OCI-LY1 (cell line): Measurements from ENCODE around the gene SERINC1.

Experiments used
- H2AFZ ChIP-seq: fragments of 200-600 bp; sonication (generic), shearing (Covaris generic); 2 replicates; pipeline ENCODE4 v1.6.0; 2014; ENCODE audit warnings: antibody characterized with exemption, mild to moderate bottlenecking, low read length
- H3F3A ChIP-seq: fragments of 200-600 bp; sonication (generic), shearing (Covaris generic); 2 replicates; pipeline ENCODE4 v1.6.0; 2014; ENCODE audit warnings: mild to moderate bottlenecking, antibody characterized with exemption, low read length, moderate library complexity; ENCODE audit not compliant: insufficient read depth
- H3K27ac ChIP-seq: fragments of 200-600 bp; sonication (generic); 2 replicates; pipeline ENCODE4 v1.5.1; 2014; ENCODE audit warnings: low read length, mixed run types, mild to moderate bottlenecking, low read depth; ENCODE audit not compliant: poor library complexity, severe bottlenecking
- H3K27me3 ChIP-seq: fragments of 200-600 bp; sonication (generic); 2 replicates; pipeline ENCODE4 v1.6.0; 2014; ENCODE audit warnings: antibody characterized with exemption, mild to moderate bottlenecking, low read length, moderate library complexity; ENCODE audit not compliant: insufficient read depth
- H3K36me3 ChIP-seq: fragments of 200-600 bp; sonication (generic); 2 replicates; pipeline ENCODE4 v1.6.1; 2014; ENCODE audit warnings: mild to moderate bottlenecking, antibody characterized with exemption, low read length, moderate library complexity, mixed read lengths; ENCODE audit not compliant: insufficient read depth
- H3K4me1 ChIP-seq: fragments of 200-600 bp; sonication (generic); 2 replicates; pipeline ENCODE4 v1.5.1; 2014; ENCODE audit warnings: mild to moderate bottlenecking, low read length, moderate library complexity; ENCODE audit not compliant: insufficient read depth, severe bottlenecking
- H3K4me2 ChIP-seq: fragments of 200-600 bp; sonication (generic), shearing (Covaris generic); 2 replicates; pipeline ENCODE4 v1.6.1; 2014; ENCODE audit warnings: low read length
- H3K4me3 ChIP-seq: fragments of 200-600 bp; sonication (generic); 2 replicates; pipeline ENCODE4 v1.5.1; 2014; ENCODE audit warnings: low read length, low read depth, mild to moderate bottlenecking, mixed read lengths; ENCODE audit not compliant: poor library complexity, severe bottlenecking
- H3K79me2 ChIP-seq: fragments of 200-600 bp; shearing (Covaris generic); 2 replicates; pipeline ENCODE4 v1.6.1; 2016; ENCODE audit warnings: mixed run types, low read length, mixed read lengths; ENCODE audit not compliant: insufficient read depth
- H3K9ac ChIP-seq: fragments of 200-600 bp; sonication (generic), shearing (Covaris generic); 2 replicates; pipeline ENCODE4 v1.6.1; 2014; ENCODE audit warnings: mild to moderate bottlenecking, low read length, mixed read lengths
- H3K9me2 ChIP-seq: fragments of 200-600 bp; sonication (generic), shearing (Covaris generic); 2 replicates; pipeline ENCODE4 v1.6.1; 2014; ENCODE audit warnings: low read depth, mild to moderate bottlenecking, low read length, mixed read lengths
- H3K9me3 ChIP-seq: fragments of 200-600 bp; shearing (Covaris generic); 2 replicates; pipeline ENCODE4 v1.6.1; 2014; ENCODE audit warnings: low read length, mixed read lengths
- H4K20me1 ChIP-seq: fragments of 200-600 bp; sonication (generic), shearing (Covaris generic); 2 replicates; pipeline ENCODE4 v1.6.0; 2016; ENCODE audit warnings: mild to moderate bottlenecking, low read length; ENCODE audit not compliant: insufficient read depth
- EZH2 ChIP-seq: fragments of 200-600 bp; sonication (generic), shearing (Covaris generic); IDR thresholded peaks from 2 replicates; pipeline ENCODE4 v1.8.0; 2017; ENCODE audit warnings: borderline replicate concordance, mixed run types, mild to moderate bottlenecking, antibody characterized with exemption, low read length, moderate library complexity, mixed read lengths
- TF ChIP-seq, protein P1 (sequence below): fragments of 200-600 bp; sonication (generic), shearing (Covaris generic); IDR thresholded peaks from 2 replicates; pipeline ENCODE4 v1.5.1; 2017; ENCODE audit warnings: mild to moderate bottlenecking, antibody characterized with exemption, low read length, moderate library complexity, mixed read lengths

SERINC1 gene

GRCh38 chr6:122432816-122433215, 38.8 kb downstream of the SERINC1 start:
- no peak for TF ChIP-seq EZH2
- TF ChIP-seq, protein P1, sequence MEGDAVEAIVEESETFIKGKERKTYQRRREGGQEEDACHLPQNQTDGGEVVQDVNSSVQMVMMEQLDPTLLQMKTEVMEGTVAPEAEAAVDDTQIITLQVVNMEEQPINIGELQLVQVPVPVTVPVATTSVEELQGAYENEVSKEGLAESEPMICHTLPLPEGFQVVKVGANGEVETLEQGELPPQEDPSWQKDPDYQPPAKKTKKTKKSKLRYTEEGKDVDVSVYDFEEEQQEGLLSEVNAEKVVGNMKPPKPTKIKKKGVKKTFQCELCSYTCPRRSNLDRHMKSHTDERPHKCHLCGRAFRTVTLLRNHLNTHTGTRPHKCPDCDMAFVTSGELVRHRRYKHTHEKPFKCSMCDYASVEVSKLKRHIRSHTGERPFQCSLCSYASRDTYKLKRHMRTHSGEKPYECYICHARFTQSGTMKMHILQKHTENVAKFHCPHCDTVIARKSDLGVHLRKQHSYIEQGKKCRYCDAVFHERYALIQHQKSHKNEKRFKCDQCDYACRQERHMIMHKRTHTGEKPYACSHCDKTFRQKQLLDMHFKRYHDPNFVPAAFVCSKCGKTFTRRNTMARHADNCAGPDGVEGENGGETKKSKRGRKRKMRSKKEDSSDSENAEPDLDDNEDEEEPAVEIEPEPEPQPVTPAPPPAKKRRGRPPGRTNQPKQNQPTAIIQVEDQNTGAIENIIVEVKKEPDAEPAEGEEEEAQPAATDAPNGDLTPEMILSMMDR = no peak
- H2AFZ ChIP-seq = no peak overlapping the region
- no peaks in the 10 kb centered on the region for H3F3A ChIP-seq
- H3K4me2 ChIP-seq = no peak overlapping the region
- H3K79me2 ChIP-seq = 0 out of 2 replicates have a peak, but pooled peaks cover 4% of the 10 kb centered on the region
- H3K4me1 ChIP-seq = no peaks in the 10 kb centered on the region
- no peaks in the 10 kb centered on the region for H3K27me3 ChIP-seq
- no peaks in the 10 kb centered on the region for H3K9me2 ChIP-seq
- no peak overlapping the region for H3K4me3 ChIP-seq
- no peaks in the 10 kb centered on the region for H3K9me3 ChIP-seq
- H3K27ac ChIP-seq = no peak overlapping the region
- H4K20me1 ChIP-seq = no peaks in the 10 kb centered on the region
- H3K9ac ChIP-seq = no peak overlapping the region
- H3K36me3 ChIP-seq = peaks cover 86% of the 10 kb centered on the region

- H3K36me3 ChIP-seq = peaks cover 86% of the 10 kb centered on the region
- no peaks in the 10 kb centered on the region for H3K9me3 ChIP-seq
- no peaks in the 10 kb centered on the region for H4K20me1 ChIP-seq
- H3K9ac ChIP-seq = no peak overlapping the region
- H3K4me1 ChIP-seq = no peaks in the 10 kb centered on the region
- H2AFZ ChIP-seq = no peak overlapping the region
- no peaks in the 10 kb centered on the region for H3K9me2 ChIP-seq
- H3K79me2 ChIP-seq = 0 out of 2 replicates have a peak, but pooled peaks cover 5% of the 10 kb centered on the region
- no peak overlapping the region for H3K4me3 ChIP-seq
- H3F3A ChIP-seq = no peaks in the 10 kb centered on the region
- H3K27ac ChIP-seq = no peak overlapping the region
- TF ChIP-seq, protein P1 = no peak
- no peak for TF ChIP-seq EZH2
- no peak overlapping the region for H3K4me2 ChIP-seq
- no peaks in the 10 kb centered on the region for H3K27me3 ChIP-seq
Observed at GRCh38 chr6:122431780-122432179, 39.8 kb downstream of the SERINC1 start.

DNA sequence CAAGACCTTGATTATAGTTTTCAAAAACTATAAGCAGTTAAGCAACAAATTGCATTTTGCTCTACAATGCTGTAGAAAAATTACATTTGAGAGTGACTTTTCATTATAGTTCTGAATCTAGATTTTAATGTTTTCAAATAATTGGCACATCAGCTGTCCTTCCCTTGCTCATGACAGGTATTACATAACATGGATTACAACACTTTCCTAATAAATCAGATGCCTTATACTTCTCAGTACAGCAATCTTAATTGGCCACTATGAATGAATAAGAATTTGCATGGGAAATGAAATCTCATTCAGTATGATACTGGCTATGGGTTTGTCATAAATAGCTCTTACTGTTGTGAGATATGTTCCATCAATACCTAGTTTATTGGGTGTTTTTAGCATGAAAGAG, 42.3 kb downstream of the SERINC1 start:
- Histone ChIP-seq H4K20me1 (no peaks in the 10 kb centered on the region), H3K9me2 (no peaks in the 10 kb centered on the region), H3K4me2 (no peak overlapping the region), H3F3A (no peaks in the 10 kb centered on the region), H3K27me3 (no peaks in the 10 kb centered on the region), H3K4me3 (no peak overlapping the region), H2AFZ (no peak overlapping the region), H3K79me2 (0 out of 2 replicates have a peak, but pooled peaks cover 5% of the 10 kb centered on the region), H3K27ac (no peak overlapping the region), H3K9me3 (no peaks in the 10 kb centered on the region), H3K4me1 (no peaks in the 10 kb centered on the region), H3K36me3 (peaks cover 93% of the 10 kb centered on the region), H3K9ac (no peak overlapping the region)
- TF ChIP-seq, protein P1 = no peak
- no peak for TF ChIP-seq EZH2
